Prostate gland (tissue), 2 donors: ENCODE results near the gene POU3F1. TPM values are rescaled to one million over a fixed set of nuclear protein-coding genes. Genes with fewer than 3 reads are reported as not detected.

ENCODE experiments used
- DNase-seq: peaks from one replicate; pipeline ENCODE4 v3.0.0-alpha.2; 2019; ENCODE audit warnings: low spot score
- H3K27ac ChIP-seq, 2 donors: fragments of 200-600 bp; sonication (generic); 2 replicates each; pipeline ENCODE4 v1.5.1; 2017 to 2019
- H3K27me3 ChIP-seq: fragments of 200-600 bp; sonication (generic); replicated peaks from 2 replicates; pipeline ENCODE4 v1.5.1; 2019; ENCODE audit not compliant: insufficient read depth
- H3K36me3 ChIP-seq, 2 donors: fragments of 200-600 bp; sonication (generic); 1 replicate in 1 of 2; 2 replicates in 1 of 2; pipeline versions ENCODE4 v1.5.1 to v1.8.1; 2017 to 2019
- H3K4me1 ChIP-seq: fragments of 200-600 bp; sonication (generic); replicated peaks from 2 replicates; pipeline ENCODE4 v1.5.1; 2019
- H3K4me3 ChIP-seq, 2 donors: fragments of 200-600 bp; sonication (generic); 2 replicates each; pipeline ENCODE4 v1.5.1; 2017 to 2019
- H3K9me3 ChIP-seq: fragments of 200-600 bp; sonication (generic); 2 replicates; pipeline ENCODE4 v1.5.1; 2017
- CTCF ChIP-seq, 4 experiments: fragments of 200-600 bp in 2 of 4; fragments of 450-650 bp in 2 of 4; sonication (generic) in 2 of 4; IDR thresholded peaks; 1 replicate in 3 of 4; 2 replicates in 1 of 4; pipeline ENCODE4 v1.5.1; 2016 to 2019; ENCODE audit warnings: antibody characterized with exemption in 4 of 4, mild to moderate bottlenecking in 2 of 4, moderate library complexity in 2 of 4
- POLR2A ChIP-seq: fragments of 450-650 bp; IDR thresholded peaks from one replicate; pipeline ENCODE4 v1.6.1; 2016; ENCODE audit warnings: antibody characterized with exemption, mild to moderate bottlenecking
- POLR2AphosphoS5 ChIP-seq: sonication (generic); formaldehyde crosslinking; IDR thresholded peaks from one replicate; pipeline ENCODE4 v1.6.1; 2017; ENCODE audit warnings: antibody characterized with exemption
- WGBS: methylation state at CpG from one replicate; pipeline ENCODE4 v1.1.5; 2018; 5-methylcytosine and 5-hydroxymethylcytosine counted together
- intact Hi-C: fragments of 100-400 bp; cut with DNase I; formaldehyde crosslinking; loops from one replicate; pipeline ENCODE4 v1.14.2; 2022
- total RNA-seq, 2 donors: library from RNA; depleted of rRNA; stranded (reverse); fragments of >200 nt; gene quantifications; one replicate each; pipeline ENCODE4 v1.1.0, GENCODE V29; 2016

POU3F1 gene
- total RNA-seq, 2 donors from 2014 or later = 0.09 to 3.4 TPM

- intact Hi-C loops = no loop called here
- no peak for DNase-seq
- TF ChIP-seq POLR2A (no peak), CTCF (IDR thresholded peaks at IDR 0.05) (no peak), POLR2AphosphoS5 (no peak)
- Histone ChIP-seq H3K36me3 (no peaks in the 10 kb centered on the region), H3K27me3 (no peaks in the 10 kb centered on the region), H3K4me3 (no peak overlapping the region), H3K4me1 (no peaks in the 10 kb centered on the region), H3K27ac (no peak overlapping the region), H3K9me3 (no peaks in the 10 kb centered on the region)
- 86% methylated on average over 5 of the region's 6 CpGs for WGBS
Measured at GRCh38 chr1:38062361-38063288, 16.0 kb upstream of the POU3F1 start.

- H3K4me3 ChIP-seq = no peak overlapping the region
- no peak for DNase-seq
- H3K9me3 ChIP-seq = no peaks in the 10 kb centered on the region
- no peaks in the 10 kb centered on the region for H3K36me3 ChIP-seq
- H3K4me1 ChIP-seq = no peaks in the 10 kb centered on the region
- H3K27me3 ChIP-seq = no peaks in the 10 kb centered on the region
- intact Hi-C loops = no loop called here
- WGBS = 82% methylated on average over 7 of the region's 7 CpGs
- TF ChIP-seq CTCF (IDR thresholded peaks at IDR 0.05) (no peak), POLR2A (no peak), POLR2AphosphoS5 (no peak)
- no peak overlapping the region for H3K27ac ChIP-seq
Measured at GRCh38 chr1:38061883-38062328, 15.3 kb upstream of the POU3F1 start.

GRCh38 chr1:38061290-38061689 is 14.7 kb upstream of the POU3F1 start:
- TF ChIP-seq POLR2AphosphoS5 (no peak), POLR2A (no peak), CTCF (IDR thresholded peaks at IDR 0.05) (no peak)
- Histone ChIP-seq H3K4me1 (no peaks in the 10 kb centered on the region), H3K4me3 (no peak overlapping the region), H3K27me3 (no peaks in the 10 kb centered on the region), H3K36me3 (no peaks in the 10 kb centered on the region), H3K9me3 (no peaks in the 10 kb centered on the region), H3K27ac (no peak overlapping the region)
- WGBS = 100% methylated on average over 1 of the region's 1 CpG
- intact Hi-C loops = no loop called here
- no peak for DNase-seq

- intact Hi-C loops = no loop called here
- 72% methylated on average over 2 of the region's 2 CpGs for WGBS
Measured at GRCh38 chr1:38060498-38060897, 13.9 kb upstream of the POU3F1 start.

More at GRCh38 chr1:38060498-38060897, 13.9 kb upstream of the POU3F1 start:
- TF ChIP-seq POLR2AphosphoS5 (no peak), CTCF (IDR thresholded peaks at IDR 0.05) (no peak), POLR2A (no peak)
- H3K4me1 ChIP-seq = no peaks in the 10 kb centered on the region
- no peaks in the 10 kb centered on the region for H3K36me3 ChIP-seq
- DNase-seq = no peak
- H3K27ac ChIP-seq = no peak overlapping the region
- no peaks in the 10 kb centered on the region for H3K9me3 ChIP-seq
- no peaks in the 10 kb centered on the region for H3K27me3 ChIP-seq
- no peak overlapping the region for H3K4me3 ChIP-seq
